ENCODE measurements around the gene TENM4.

GRCh38 chr11:78802058-78802761, 638.6 kb downstream of the TENM4 start:
- TF ChIP-seq CTCF (IDR thresholded peaks at IDR 0.05) (no peak), POLR2A (IDR thresholded peaks at IDR 0.05) (no peak)

Measured in Peyer's patch (tissue), 4 donors.